A673 (cell line): ENCODE results near the gene ATP8B1.

ENCODE experiments used
- CTCF ChIP-seq: fragments of 300-800, 200-600 bp; sonication (generic); conservative IDR thresholded peaks from 2 replicates; pipeline ENCODE4 v1.5.1; 2017; ENCODE audit warnings: low read depth, mild to moderate bottlenecking, antibody characterized with exemption, low read length, moderate library complexity, mixed read lengths
- EZH2 ChIP-seq: fragments of 200-600 bp; sonication (generic); IDR thresholded peaks from 2 replicates; pipeline ENCODE4 v1.6.1; 2017; ENCODE audit warnings: borderline replicate concordance, low read depth, mild to moderate bottlenecking, mixed read lengths, antibody characterized with exemption, low read length; ENCODE audit not compliant: poor library complexity, severe bottlenecking

GRCh38 chr18:57660961-57661360, 142.2 kb downstream of the ATP8B1 start:
- TF ChIP-seq CTCF = no peak
- TF ChIP-seq EZH2 = no peak
